ENCODE data around the gene FAM110D. TPM values are rescaled to one million over a fixed set of nuclear protein-coding genes. Genes with fewer than 3 reads are reported as not detected.

The FAM110D gene
- total and polyA plus RNA-seq, 2 experiments from 2014 or later = 0.24 to 0.39 TPM

DNA sequence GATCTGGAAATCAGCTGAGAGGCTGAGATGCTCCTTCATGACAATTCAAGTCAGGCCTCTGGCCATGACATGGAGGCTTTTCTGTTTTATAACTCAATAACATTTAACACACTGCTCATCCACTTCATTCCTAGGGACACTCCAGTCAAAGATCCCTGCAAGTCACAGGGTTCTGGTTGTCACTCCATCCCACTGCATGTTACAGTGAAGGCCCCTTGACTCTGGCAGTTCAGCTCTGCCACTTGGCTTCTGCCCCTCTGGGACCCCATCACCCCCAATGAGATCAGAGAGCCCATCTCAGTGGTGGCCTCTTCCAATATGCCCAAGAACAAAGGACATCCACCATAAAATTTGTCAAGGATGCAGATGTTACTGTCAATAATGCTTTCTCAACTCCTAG, 10.0 kb upstream of the FAM110D start:
- H3K36me3 Mint-ChIP-seq (ENCODE audit: low read depth) = no peaks in the 10 kb centered on the region
- DNase-seq (ENCODE audit: low spot score) = no peak
- Histone ChIP-seq H3K27me3 (ENCODE audit: insufficient read depth) (peaks cover 73% of the 10 kb centered on the region), H3K4me1 (ENCODE audit: insufficient read depth) (no peaks in the 10 kb centered on the region), H4K20me1 (replicated peaks; ENCODE audit: insufficient read depth) (0 out of 2 replicates have a peak, but pooled peaks cover 3% of the 10 kb centered on the region), H3F3A (replicated peaks; ENCODE audit: low read depth) (no peaks in the 10 kb centered on the region), H3K27ac (ENCODE audit: low read depth) (no peak overlapping the region), H2AFZ (no peak overlapping the region), H3K4me2 (no peak overlapping the region), H3K4me3 (no peak overlapping the region), H3K79me2 (replicated peaks; ENCODE audit: insufficient read depth) (no peaks in the 10 kb centered on the region), H3K36me3 (ENCODE audit: insufficient read depth) (no peaks in the 10 kb centered on the region), H3K9me2 (ENCODE audit: insufficient read depth) (no peaks in the 10 kb centered on the region)
- H3K27ac Mint-ChIP-seq = no peak overlapping the region
- H3K27me3 Mint-ChIP-seq (ENCODE audit: insufficient read depth, low read depth, poor library complexity) = peaks cover 31% of the 10 kb centered on the region
- no peak for ATAC-seq
- no peak overlapping the region for H3K4me3 Mint-ChIP-seq
- TF ChIP-seq STAT1 (IDR thresholded peaks at IDR 0.05; ENCODE audit: unreplicated experiment) (no peak), POLR2AphosphoS5 (IDR thresholded peaks at IDR 0.05; ENCODE audit: low read depth) (no peak), JUNB (IDR thresholded peaks at IDR 0.05; ENCODE audit: unreplicated experiment) (no peak), ETS1 (IDR thresholded peaks at IDR 0.05) (no peak), REST (IDR thresholded peaks at IDR 0.05; ENCODE audit: unreplicated experiment) (no peak), CTCF (conservative IDR thresholded peaks at IDR 0.05; ENCODE audit: low read depth in 2 of 2) (no peak), ZNF331 (CRISPR knock-in tag; IDR thresholded peaks at IDR 0.05; ENCODE audit: low read depth) (no peak), NANOG (IDR thresholded peaks at IDR 0.05; ENCODE audit: borderline replicate concordance) (no peak), ZNF114 (CRISPR knock-in tag; IDR thresholded peaks at IDR 0.05) (no peak), EZH2phosphoT487 (IDR thresholded peaks at IDR 0.05; ENCODE audit: unreplicated experiment) (no peak), CREB1 (CRISPR knock-in tag; IDR thresholded peaks at IDR 0.05; ENCODE audit: low read depth) (no peak), EZH2 (IDR thresholded peaks at IDR 0.05; ENCODE audit: low read depth, unreplicated experiment) (no peak)
- TF ChIP-seq, protein P1, sequence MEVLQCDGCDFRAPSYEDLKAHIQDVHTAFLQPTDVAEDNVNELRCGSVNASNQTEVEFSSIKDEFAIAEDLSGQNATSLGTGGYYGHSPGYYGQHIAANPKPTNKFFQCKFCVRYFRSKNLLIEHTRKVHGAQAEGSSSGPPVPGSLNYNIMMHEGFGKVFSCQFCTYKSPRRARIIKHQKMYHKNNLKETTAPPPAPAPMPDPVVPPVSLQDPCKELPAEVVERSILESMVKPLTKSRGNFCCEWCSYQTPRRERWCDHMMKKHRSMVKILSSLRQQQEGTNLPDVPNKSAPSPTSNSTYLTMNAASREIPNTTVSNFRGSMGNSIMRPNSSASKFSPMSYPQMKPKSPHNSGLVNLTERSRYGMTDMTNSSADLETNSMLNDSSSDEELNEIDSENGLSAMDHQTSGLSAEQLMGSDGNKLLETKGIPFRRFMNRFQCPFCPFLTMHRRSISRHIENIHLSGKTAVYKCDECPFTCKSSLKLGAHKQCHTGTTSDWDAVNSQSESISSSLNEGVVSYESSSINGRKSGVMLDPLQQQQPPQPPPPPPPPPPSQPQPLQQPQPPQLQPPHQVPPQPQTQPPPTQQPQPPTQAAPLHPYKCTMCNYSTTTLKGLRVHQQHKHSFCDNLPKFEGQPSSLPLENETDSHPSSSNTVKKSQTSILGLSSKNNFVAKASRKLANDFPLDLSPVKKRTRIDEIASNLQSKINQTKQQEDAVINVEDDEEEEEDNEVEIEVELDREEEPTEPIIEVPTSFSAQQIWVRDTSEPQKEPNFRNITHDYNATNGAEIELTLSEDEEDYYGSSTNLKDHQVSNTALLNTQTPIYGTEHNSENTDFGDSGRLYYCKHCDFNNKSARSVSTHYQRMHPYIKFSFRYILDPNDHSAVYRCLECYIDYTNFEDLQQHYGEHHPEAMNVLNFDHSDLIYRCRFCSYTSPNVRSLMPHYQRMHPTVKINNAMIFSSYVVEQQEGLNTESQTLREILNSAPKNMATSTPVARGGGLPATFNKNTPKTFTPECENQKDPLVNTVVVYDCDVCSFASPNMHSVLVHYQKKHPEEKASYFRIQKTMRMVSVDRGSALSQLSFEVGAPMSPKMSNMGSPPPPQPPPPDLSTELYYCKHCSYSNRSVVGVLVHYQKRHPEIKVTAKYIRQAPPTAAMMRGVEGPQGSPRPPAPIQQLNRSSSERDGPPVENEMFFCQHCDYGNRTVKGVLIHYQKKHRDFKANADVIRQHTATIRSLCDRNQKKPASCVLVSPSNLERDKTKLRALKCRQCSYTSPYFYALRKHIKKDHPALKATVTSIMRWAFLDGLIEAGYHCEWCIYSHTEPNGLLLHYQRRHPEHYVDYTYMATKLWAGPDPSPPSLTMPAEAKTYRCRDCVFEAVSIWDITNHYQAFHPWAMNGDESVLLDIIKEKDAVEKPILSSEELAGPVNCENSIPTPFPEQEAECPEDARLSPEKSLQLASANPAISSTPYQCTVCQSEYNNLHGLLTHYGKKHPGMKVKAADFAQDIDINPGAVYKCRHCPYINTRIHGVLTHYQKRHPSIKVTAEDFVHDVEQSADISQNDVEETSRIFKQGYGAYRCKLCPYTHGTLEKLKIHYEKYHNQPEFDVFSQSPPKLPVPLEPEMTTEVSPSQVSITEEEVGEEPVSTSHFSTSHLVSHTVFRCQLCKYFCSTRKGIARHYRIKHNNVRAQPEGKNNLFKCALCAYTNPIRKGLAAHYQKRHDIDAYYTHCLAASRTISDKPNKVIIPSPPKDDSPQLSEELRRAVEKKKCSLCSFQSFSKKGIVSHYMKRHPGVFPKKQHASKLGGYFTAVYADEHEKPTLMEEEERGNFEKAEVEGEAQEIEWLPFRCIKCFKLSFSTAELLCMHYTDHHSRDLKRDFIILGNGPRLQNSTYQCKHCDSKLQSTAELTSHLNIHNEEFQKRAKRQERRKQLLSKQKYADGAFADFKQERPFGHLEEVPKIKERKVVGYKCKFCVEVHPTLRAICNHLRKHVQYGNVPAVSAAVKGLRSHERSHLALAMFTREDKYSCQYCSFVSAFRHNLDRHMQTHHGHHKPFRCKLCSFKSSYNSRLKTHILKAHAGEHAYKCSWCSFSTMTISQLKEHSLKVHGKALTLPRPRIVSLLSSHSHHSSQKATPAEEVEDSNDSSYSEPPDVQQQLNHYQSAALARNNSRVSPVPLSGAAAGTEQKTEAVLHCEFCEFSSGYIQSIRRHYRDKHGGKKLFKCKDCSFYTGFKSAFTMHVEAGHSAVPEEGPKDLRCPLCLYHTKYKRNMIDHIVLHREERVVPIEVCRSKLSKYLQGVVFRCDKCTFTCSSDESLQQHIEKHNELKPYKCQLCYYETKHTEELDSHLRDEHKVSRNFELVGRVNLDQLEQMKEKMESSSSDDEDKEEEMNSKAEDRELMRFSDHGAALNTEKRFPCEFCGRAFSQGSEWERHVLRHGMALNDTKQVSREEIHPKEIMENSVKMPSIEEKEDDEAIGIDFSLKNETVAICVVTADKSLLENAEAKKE (CRISPR knock-in tag; IDR thresholded peaks at IDR 0.05) = no peak
- H3K9me3 Mint-ChIP-seq = no peaks in the 10 kb centered on the region
- peaks cover 7% of the 10 kb centered on the region; the same call in 2 of the 3 replicates for H3K4me1 Mint-ChIP-seq
